Activated T-helper 1 cell treated with anti-CD3 and anti-CD28 coated beads, Interleukin-12 subunit alpha, Interleukin-12 subunit beta, Interleukin-2, Interleukin-4 antibody, amounts not matched to agents 30 ng/mL and 10 ng/mL and 1 ng/mL, durations not matched to agents 14 hours and 24 hours and 36 hours (primary cell): ENCODE measurements around the gene CAMSAP1. TPM values are rescaled to one million over a fixed set of nuclear protein-coding genes. Genes with fewer than 3 reads are reported as not detected.
A peak's percentile ranks its signal among the peaks of the same experiment; 100 is the strongest.
"Not testable (repeated sequence)": the region's sequence is repeated elsewhere in the genome, so short reads cannot be mapped to it uniquely, and the experiment has no call there.

ENCODE experiments used
- DNase-seq: peaks from one replicate; pipeline ENCODE4 v3.0.0; 2021; ENCODE audit warnings: low spot score
- H3K27ac Mint-ChIP-seq: one replicate; pipeline ENCODE4 v1.8.0; 2021; ENCODE audit warnings: mild to moderate bottlenecking, mixed read lengths
- H3K27me3 Mint-ChIP-seq: one replicate; pipeline ENCODE4 v1.8.0; 2022; ENCODE audit warnings: mild to moderate bottlenecking, moderate library complexity, mixed read lengths; ENCODE audit not compliant: insufficient read depth
- H3K36me3 Mint-ChIP-seq: one replicate; pipeline ENCODE4 v1.8.0; 2021; ENCODE audit warnings: low read depth, mixed read lengths
- H3K4me1 Mint-ChIP-seq: one replicate; pipeline ENCODE4 v1.8.0; 2021; ENCODE audit warnings: low read depth, mixed read lengths
- H3K4me3 Mint-ChIP-seq: one replicate; pipeline ENCODE4 v1.8.0; 2021; ENCODE audit warnings: mild to moderate bottlenecking, moderate library complexity, mixed read lengths
- H3K9me3 Mint-ChIP-seq: one replicate; pipeline ENCODE4 v1.8.0; 2021; ENCODE audit warnings: mixed read lengths
- intact Hi-C: fragments of 100-400 bp; cut with micrococcal nuclease; formaldehyde crosslinking; loops from one replicate; pipeline ENCODE4 v1.15.1; 2024
- total RNA-seq: library from RNA; stranded (reverse); gene quantifications from 2 replicates; pipeline ENCODE4 v1.2.3, GENCODE V29; 2022

CAMSAP1 gene, protein sequence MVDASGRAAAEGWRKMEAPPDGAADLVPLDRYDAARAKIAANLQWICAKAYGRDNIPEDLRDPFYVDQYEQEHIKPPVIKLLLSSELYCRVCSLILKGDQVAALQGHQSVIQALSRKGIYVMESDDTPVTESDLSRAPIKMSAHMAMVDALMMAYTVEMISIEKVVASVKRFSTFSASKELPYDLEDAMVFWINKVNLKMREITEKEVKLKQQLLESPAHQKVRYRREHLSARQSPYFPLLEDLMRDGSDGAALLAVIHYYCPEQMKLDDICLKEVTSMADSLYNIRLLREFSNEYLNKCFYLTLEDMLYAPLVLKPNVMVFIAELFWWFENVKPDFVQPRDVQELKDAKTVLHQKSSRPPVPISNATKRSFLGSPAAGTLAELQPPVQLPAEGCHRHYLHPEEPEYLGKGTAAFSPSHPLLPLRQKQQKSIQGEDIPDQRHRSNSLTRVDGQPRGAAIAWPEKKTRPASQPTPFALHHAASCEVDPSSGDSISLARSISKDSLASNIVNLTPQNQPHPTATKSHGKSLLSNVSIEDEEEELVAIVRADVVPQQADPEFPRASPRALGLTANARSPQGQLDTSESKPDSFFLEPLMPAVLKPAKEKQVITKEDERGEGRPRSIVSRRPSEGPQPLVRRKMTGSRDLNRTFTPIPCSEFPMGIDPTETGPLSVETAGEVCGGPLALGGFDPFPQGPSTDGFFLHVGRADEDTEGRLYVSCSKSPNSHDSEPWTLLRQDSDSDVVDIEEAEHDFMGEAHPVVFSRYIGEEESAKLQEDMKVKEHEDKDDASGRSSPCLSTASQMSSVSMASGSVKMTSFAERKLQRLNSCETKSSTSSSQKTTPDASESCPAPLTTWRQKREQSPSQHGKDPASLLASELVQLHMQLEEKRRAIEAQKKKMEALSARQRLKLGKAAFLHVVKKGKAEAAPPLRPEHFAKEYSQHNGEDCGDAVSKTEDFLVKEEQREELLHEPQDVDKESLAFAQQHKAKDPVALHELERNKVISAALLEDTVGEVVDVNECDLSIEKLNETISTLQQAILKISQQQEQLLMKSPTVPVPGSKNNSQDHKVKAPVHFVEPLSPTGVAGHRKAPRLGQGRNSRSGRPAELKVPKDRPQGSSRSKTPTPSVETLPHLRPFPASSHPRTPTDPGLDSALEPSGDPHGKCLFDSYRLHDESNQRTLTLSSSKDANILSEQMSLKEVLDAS (N-terminal part only)
- 43.3 and 43.8 TPM in 2 replicates for total RNA-seq

DNA sequence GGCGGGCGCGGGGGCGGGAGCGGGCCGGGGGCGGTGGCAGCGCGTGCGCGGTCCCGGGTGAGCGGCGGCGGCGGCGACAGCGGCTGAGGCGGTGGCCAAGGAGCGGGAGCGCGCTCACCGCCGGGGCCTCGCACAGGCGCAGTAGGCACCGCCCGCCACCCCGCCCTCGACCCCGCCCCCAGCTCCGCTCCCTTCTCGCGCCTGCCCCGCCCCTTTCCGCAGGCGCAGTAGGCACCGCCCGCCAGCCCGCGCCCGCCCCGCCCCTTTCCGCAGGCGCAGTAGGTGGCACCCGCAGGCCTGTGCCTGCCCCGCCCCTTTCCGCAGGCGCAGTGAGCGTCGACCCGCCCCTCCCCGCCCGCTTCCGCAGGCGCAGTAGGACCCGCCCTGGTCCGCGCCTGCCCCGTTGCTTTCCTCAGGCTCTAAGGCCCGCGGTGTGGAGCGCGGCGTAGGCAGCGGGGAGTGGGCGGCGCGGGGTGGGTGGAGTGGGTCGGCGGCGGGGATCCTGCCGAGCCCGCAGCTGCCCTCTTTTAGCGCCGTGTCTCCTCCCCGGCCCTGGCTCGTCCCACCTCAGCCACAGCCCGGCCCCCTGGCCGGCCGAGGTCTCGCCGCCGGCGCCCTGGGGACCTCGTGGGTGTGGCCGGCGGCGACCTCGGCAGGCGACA is at the start of gene CAMSAP1:
CAMSAP1 (minus strand) TSS at position 116 of the 662 bp plus-strand sequence. CDS start 387 bp downstream, outside the sequence.
- intact Hi-C loops, result loop anchor here (1.0 to 5.0 kb wide), 9 partner anchors 18 to 1700 kb away; partner anchors contain the start of genes ARRDC1, QSOX2, SNAPC4 and TMEM250
- H3K9me3 Mint-ChIP-seq, result peaks cover 6% of the 10 kb centered on the region
- peaks cover 43% of the 10 kb centered on the region for H3K36me3 Mint-ChIP-seq
- no peaks in the 10 kb centered on the region for H3K27me3 Mint-ChIP-seq
- peak within 1 kb of the TSS; percentile 90 for H3K4me3 Mint-ChIP-seq
- DNase-seq, result peak; percentile 91
- H3K27ac Mint-ChIP-seq, result peak within 1 kb of the TSS; percentile 89
- H3K4me1 Mint-ChIP-seq, result peaks cover 50% of the 10 kb centered on the region

DNA sequence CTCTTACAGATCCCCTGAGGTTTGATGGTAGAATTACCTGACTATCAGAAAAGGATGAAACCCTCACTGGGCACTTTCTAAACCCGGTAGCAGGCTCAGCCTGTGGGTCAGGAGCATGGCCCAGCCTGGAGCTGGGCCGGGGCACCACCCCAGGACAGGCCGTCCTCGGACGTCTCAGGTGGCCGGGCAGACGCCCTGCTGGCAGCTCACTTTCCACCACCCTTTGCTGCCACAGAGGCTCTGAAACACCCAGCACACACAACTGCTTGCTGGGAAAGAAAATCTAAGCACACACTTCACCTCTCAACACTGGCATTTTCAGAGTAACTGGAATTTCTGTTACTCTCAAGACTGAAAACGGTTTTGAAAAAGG is 49.4 kb upstream of the CAMSAP1 start:
- Mint-ChIP-seq H3K27ac (no peak overlapping the region), H3K36me3 (peaks cover 8% of the 10 kb centered on the region), H3K4me3 (no peak overlapping the region), H3K27me3 (no peaks in the 10 kb centered on the region), H3K4me1 (peaks cover 14% of the 10 kb centered on the region), H3K9me3 (no peaks in the 10 kb centered on the region)
- no peak for DNase-seq
- intact Hi-C loops, result no loop called here

DNA sequence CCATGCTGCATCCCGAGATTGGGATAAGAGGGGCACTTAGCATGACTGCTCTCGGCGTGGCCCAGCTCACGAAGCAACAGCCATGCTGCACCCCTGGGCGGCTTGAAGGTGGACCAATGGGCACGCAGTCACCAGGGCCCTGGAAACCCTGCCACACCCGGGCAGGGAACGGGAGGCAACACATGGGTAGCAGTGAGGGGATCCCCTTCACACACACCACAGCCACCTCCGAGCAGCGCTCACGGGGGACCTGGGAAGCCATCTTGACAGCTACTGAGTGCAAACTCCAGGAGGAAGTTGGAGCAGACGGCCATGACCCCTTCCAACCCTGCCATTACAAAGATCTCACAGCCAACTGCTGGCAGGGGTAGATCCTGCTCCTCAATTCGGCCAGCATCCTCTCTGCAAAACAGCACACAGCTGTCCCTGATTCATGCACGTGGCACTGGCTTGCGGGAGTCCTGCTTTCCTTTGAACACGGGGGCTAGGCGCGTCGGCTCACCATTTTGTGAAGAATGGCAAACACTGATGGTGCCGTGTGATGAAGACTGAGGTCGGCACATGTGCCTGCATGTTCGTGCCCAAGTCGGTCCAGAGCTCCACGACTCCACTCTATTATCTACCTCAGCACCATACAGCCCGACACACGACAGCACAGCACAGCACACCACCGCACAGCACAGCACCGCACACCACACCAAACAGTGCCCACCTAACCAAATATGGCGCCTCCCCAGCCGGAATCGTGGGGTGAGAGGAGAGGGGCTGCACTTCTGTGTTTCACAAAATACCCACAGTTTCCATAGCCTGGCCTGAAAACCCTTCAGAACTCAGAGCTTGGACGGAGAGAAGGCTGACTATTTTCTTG is 48.8 kb upstream of the CAMSAP1 start:
- Mint-ChIP-seq H3K4me1 (peaks cover 8% of the 10 kb centered on the region), H3K36me3 (peaks cover 8% of the 10 kb centered on the region), H3K27me3 (no peaks in the 10 kb centered on the region), H3K9me3 (no peaks in the 10 kb centered on the region), H3K4me3 (no peak overlapping the region), H3K27ac (no peak overlapping the region)
- DNase-seq, result no peak
- intact Hi-C loops, result no loop called here

DNA sequence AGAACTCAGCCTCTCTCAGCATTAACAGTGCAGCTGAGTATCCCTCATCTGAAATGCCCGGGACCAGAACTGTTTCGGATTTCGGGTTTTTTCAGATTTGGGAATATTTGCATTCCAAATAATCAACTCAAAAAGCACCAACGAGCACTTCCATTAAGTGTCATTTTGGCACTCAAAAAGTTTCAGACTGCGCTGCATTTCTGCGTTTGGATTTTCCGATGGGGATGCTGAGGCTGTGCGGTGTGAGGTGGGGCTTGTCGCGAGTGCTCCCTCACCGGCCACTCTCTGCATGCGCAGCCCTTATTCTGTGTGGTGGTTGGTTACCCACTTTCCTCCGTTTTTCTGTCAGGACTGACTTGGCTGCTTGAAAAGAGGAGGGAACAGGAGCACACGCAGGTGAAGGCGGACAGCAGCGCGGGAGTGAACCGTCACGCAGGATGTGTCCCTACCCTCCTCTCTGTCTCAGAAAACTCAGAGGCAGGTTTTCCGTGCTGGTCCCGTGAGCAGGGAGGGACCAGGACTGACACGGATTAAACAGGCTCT is 45.4 kb upstream of the CAMSAP1 start:
- intact Hi-C loops, result no loop called here
- H3K27me3 Mint-ChIP-seq, result no peaks in the 10 kb centered on the region
- no peaks in the 10 kb centered on the region for H3K9me3 Mint-ChIP-seq
- DNase-seq, result no peak
- peaks cover 6% of the 10 kb centered on the region for H3K4me1 Mint-ChIP-seq
- peaks cover 24% of the 10 kb centered on the region for H3K36me3 Mint-ChIP-seq
- no peak overlapping the region for H3K4me3 Mint-ChIP-seq
- H3K27ac Mint-ChIP-seq, result no peak overlapping the region

DNA sequence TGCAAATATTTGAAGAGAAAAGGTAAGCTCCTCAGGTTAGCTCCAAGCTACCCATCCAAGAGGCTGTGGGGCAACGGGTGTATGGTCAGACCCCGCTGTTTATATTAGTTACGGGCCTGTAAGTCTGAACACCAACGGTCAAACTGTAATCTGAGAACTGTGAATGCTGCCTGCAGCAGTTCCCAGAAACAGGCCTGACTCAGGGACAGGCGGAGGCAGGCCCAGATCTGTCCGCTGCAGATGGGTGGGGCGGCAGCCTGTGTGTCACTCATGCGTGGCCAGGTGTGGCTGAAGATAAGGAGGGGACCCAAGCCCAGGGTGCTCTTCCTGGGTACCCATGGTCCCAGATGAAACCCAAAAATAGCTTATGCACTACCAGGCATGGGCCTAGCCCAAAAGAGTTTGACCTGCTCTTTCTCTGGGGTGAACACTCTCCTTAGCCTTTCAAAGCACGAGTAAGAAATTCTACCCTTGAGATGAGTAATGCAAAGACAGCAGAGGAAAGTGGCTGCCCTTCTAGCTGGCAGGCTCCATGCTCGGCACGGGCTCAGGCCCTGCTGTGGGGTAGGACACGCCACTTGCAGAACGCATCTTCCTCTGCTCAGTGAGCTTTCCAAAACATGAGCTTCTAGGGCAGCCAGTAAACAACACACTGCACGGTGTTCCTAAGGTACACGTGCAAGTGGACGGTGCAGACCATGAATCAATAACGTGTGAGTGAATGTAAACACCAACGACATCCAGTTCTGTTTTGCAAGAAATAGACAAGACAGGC is 44.7 kb upstream of the CAMSAP1 start:
- Mint-ChIP-seq H3K4me1 (peaks cover 6% of the 10 kb centered on the region), H3K27me3 (no peaks in the 10 kb centered on the region), H3K36me3 (peaks cover 27% of the 10 kb centered on the region)

DNA sequence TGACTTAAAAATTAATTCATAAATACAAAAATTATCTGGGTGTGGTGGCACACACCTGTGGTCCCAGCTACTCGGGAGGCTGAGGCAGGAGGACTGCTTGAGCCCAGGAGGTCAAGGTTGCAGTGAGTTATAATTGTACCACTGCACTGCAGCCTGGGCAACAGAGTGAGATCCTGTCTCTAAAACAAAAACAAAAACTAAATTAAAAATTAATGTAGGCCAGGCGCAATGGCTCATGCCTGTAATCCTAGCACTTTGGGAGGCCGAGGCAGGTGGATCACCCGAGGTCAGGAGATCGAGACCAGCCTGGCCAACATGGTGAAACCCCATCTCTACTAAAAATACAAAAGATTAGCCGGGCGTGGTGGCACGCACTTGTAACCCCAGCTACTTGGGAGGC is 44.0 kb upstream of the CAMSAP1 start:
- H3K9me3 Mint-ChIP-seq, H3K4me3 Mint-ChIP-seq, H3K27me3 Mint-ChIP-seq, intact Hi-C loops, H3K4me1 Mint-ChIP-seq, DNase-seq, H3K27ac Mint-ChIP-seq: not testable (repeated sequence)
- peaks cover 27% of the 10 kb centered on the region for H3K36me3 Mint-ChIP-seq

More for the DNA sequence above, 44.7 kb upstream of the CAMSAP1 start:
- Mint-ChIP-seq H3K9me3 (no peaks in the 10 kb centered on the region), H3K27ac (no peak overlapping the region), H3K4me3 (no peak overlapping the region)
- intact Hi-C loops, result no loop called here
- no peak for DNase-seq

DNA sequence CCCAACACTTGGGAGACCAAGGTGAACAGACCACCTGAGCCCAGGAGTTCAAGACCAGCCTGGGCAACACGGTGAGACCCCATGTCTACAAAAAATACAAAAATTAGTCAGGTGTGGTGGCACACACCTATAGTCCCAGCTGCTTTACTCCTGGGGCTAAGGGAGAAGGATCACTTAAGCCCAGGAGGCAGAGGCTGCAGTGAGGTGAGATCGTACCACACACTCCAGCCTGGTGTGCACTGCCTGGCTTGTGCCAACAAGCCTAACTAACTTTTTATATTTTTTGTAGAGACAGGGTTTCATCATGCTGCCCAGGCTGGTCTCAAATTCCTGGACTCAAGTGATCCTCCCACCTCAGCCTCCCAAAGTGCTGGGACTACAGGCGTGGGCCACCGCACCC is 43.5 kb upstream of the CAMSAP1 start:
- H3K4me3 Mint-ChIP-seq, H3K27me3 Mint-ChIP-seq, H3K27ac Mint-ChIP-seq, H3K4me1 Mint-ChIP-seq, DNase-seq, intact Hi-C loops, H3K9me3 Mint-ChIP-seq: not testable (repeated sequence)
- peaks cover 30% of the 10 kb centered on the region for H3K36me3 Mint-ChIP-seq

DNA sequence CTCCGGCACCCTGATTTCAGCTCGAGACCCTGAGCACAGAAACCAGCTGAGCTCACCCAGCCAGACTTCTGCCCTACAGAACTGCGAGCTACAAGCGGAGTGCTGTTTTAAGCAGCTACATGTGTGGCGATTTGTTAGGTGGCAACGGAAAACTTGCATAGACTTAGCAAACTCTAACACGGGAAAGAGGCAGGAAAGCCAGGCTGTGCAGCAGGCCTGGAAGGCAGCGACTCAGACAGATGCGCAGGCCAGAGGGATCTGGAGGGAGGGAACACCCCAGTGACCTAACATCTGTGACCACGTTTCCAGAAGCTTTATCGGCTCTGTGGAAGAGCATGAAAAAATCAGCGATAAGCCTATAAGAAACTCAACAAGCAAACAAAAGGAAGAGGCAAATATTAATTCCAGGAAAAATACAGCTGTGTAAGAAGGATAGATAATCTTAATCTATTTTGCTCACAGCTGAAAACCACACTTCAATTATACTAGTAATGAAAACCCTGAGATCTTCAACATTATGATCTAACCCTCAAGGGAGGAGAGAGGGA is 42.9 kb upstream of the CAMSAP1 start:
- Mint-ChIP-seq H3K27ac (no peak overlapping the region), H3K36me3 (peaks cover 36% of the 10 kb centered on the region), H3K9me3 (no peaks in the 10 kb centered on the region), H3K27me3 (no peaks in the 10 kb centered on the region), H3K4me3 (no peak overlapping the region), H3K4me1 (peaks cover 6% of the 10 kb centered on the region)
- no peak for DNase-seq
- intact Hi-C loops, result no loop called here

DNA sequence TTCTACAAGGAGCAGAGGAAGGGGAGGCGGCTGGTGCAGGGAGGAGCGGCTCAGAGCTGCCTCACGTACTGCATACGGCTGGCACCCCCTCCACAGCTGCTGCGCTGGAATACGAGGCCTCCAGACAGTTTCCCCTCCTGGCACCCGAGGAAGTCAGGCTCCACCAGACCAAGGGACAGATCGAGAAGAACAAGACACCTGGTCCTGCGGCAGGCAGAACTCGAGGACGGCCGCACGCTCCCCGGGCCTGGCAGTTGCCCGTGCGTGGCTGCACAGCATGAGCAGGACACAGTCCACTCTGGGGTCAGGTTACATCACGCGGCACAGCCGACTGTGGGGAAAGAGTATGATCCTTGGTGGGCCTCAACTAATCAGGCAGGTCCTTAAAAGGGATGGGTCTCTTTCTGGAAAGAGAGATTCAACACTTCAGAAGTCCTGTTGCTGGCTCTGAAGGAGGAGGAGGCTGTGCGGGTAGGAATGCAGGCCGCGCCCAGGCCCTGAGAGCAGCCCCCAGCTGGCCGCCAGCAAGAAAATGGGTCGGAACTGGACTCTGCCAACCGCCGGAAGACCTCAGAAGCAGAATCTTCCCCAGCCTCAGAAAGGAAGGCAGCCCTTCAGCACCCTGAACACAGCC is 42.3 kb upstream of the CAMSAP1 start:
- no peak for DNase-seq
- intact Hi-C loops, result no loop called here
- peaks cover 40% of the 10 kb centered on the region for H3K36me3 Mint-ChIP-seq
- H3K27ac Mint-ChIP-seq, result no peak overlapping the region
- H3K27me3 Mint-ChIP-seq, result no peaks in the 10 kb centered on the region
- H3K4me1 Mint-ChIP-seq, result peaks cover 6% of the 10 kb centered on the region
- H3K9me3 Mint-ChIP-seq, result no peaks in the 10 kb centered on the region
- no peak overlapping the region for H3K4me3 Mint-ChIP-seq

DNA sequence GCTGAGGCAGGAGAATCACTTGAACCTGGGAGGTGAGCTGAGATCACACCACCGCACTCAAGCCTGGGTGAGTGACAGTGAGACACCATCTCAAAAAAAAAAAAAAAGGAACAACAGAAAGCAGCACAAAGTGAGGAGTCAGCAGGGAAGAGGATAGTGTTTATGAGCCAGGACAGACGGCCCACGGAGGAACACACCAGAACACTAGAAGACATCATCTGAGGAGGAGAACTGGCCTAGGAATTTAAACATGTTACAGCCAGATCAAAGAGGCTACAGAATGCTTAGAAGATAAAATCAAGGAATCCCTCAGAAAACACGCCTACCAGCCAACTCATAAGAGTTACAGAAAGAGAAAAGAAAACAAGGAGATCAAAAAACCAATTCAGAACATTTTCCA is 41.6 kb upstream of the CAMSAP1 start:
- peak overlapping the region; percentile 35 for H3K27ac Mint-ChIP-seq
- peaks cover 42% of the 10 kb centered on the region for H3K36me3 Mint-ChIP-seq
- intact Hi-C loops, result no loop called here

More for the DNA sequence above, 41.6 kb upstream of the CAMSAP1 start:
- Mint-ChIP-seq H3K4me1 (peaks cover 6% of the 10 kb centered on the region), H3K4me3 (no peak overlapping the region), H3K27me3 (no peaks in the 10 kb centered on the region), H3K9me3 (no peaks in the 10 kb centered on the region)
- no peak for DNase-seq
